K562 (cell line): ENCODE results near the gene UBE2R2. TPM values are rescaled to one million over a fixed set of nuclear protein-coding genes. Genes with fewer than 3 reads are reported as not detected.

ENCODE experiments used
- ATAC-seq: fragments of 200-7000 bp; cut with Tn5 transposase; 3 replicates; pipeline ENCODE4 v1.9.1; 2020; ENCODE audit warnings: moderate library complexity
- BruUV-seq: library from RNA; stranded (reverse); fragments of 400-500 nt; replicated peaks from 2 replicates; lab custom pipeline; 2021; lab: Mats Ljungman, UMichigan
- CTCF ChIA-PET: fragments of 300-600 bp; formaldehyde crosslinking; extraction: SDS; loops from one replicate; lab custom pipeline; 2021; ENCODE audit warnings: low intra/inter-chr PET ratio; lab: Yijun Ruan, JAX
- POLR2A ChIA-PET: fragments of 300-600, 350-650 bp; sonication (Branson Sonifier 250); formaldehyde crosslinking; extraction: SDS; loops from one replicate; lab custom pipeline; 2021; ENCODE audit warnings: antibody characterized with exemption, inconsistent platforms; lab: Yijun Ruan, JAX
- DNase-seq, 4 experiments: peaks; one replicate each; pipeline versions ENCODE4 v3.0.0 to v3.0.0-alpha.2; 2011 to 2018; ENCODE audit warnings: low spot score in 3 of 4, mixed read lengths in 3 of 4; ENCODE audit errors: extremely low read depth in 1 of 4
- FAIRE-seq: peaks from 2 replicates; lab custom pipeline; 2011; peaks lifted over from hg19 to GRCh38; lab: Jason Lieb, UNC
- H2AFZ ChIP-seq: 2 replicates; pipeline ENCODE4 v1.6.0; 2011; ENCODE audit warnings: low read depth, low read length, control low read depth, inconsistent platforms
- H3K27ac ChIP-seq: fragments of 200-600 bp; 3 replicates; pipeline ENCODE4 v1.8.0; 2011; ENCODE audit warnings: low read depth, mild to moderate bottlenecking, control low read depth, inconsistent platforms, low read length, moderate library complexity, mixed read lengths; ENCODE audit errors: extremely low read depth
- H3K27me3 ChIP-seq, 2 experiments: fragments of 300-600 bp in 1 of 2; 2 replicates in 1 of 2; 3 replicates in 1 of 2; pipeline versions ENCODE4 v1.6.0 to v1.8.0; 2011; ENCODE audit warnings: inconsistent platforms in 2 of 2, low read length in 2 of 2, mild to moderate bottlenecking in 1 of 2, mixed read lengths in 1 of 2, moderate library complexity in 1 of 2; ENCODE audit not compliant: control insufficient read depth in 2 of 2, insufficient read depth in 2 of 2
- H3K36me3 ChIP-seq: fragments of 300-600 bp; 3 replicates; pipeline ENCODE4 v1.8.0; 2011; ENCODE audit warnings: mild to moderate bottlenecking, low read length, inconsistent platforms; ENCODE audit not compliant: control insufficient read depth, insufficient read depth
- H3K4me1 ChIP-seq, 2 experiments: fragments of 200-600 bp in 1 of 2; replicated peaks in 1 of 2; 2 replicates in 1 of 2; 3 replicates in 1 of 2; pipeline versions ENCODE4 v1.5.1 to v1.8.0; 2011; ENCODE audit warnings: inconsistent platforms in 2 of 2, low read length in 2 of 2, mild to moderate bottlenecking in 1 of 2, mixed read lengths in 1 of 2, moderate library complexity in 1 of 2; ENCODE audit not compliant: control insufficient read depth in 2 of 2, insufficient read depth in 2 of 2
- H3K4me2 ChIP-seq: 2 replicates; pipeline ENCODE4 v1.6.1; 2011; ENCODE audit warnings: low read length, control low read depth, inconsistent platforms, mixed read lengths; ENCODE audit not compliant: insufficient read depth
- H3K4me3 ChIP-seq: fragments of 200-600 bp; sonication (generic), shearing (Covaris generic); 2 replicates; pipeline ENCODE4 v1.5.1; 2016; ENCODE audit warnings: control low read depth, inconsistent platforms
- H3K79me2 ChIP-seq: fragments of 200-600 bp; 3 replicates; pipeline ENCODE4 v1.8.0; 2011; ENCODE audit warnings: low read length, inconsistent platforms; ENCODE audit not compliant: control insufficient read depth, insufficient read depth
- H3K9ac ChIP-seq, 2 experiments: 2 replicates each; pipeline versions ENCODE4 v1.6.0 to v1.6.1; 2011; ENCODE audit warnings: low read depth in 2 of 2, low read length in 2 of 2, control low read depth in 1 of 2, inconsistent platforms in 1 of 2, mild to moderate bottlenecking in 1 of 2, mixed read lengths in 1 of 2; ENCODE audit not compliant: insufficient read depth in 1 of 2
- H3K9me1 ChIP-seq: one replicate; pipeline ENCODE4 v1.6.0; 2011; ENCODE audit warnings: inconsistent platforms, mild to moderate bottlenecking, low read length, moderate library complexity; ENCODE audit not compliant: control insufficient read depth, insufficient read depth
- H3K9me3 ChIP-seq: replicated peaks from 2 replicates; pipeline ENCODE4 v1.5.1; 2011; ENCODE audit warnings: low read depth, low read length, inconsistent platforms; ENCODE audit not compliant: control insufficient read depth, insufficient read depth
- H4K20me1 ChIP-seq: replicated peaks from 2 replicates; pipeline ENCODE4 v1.6.1; 2011; ENCODE audit warnings: low read length, inconsistent platforms, mixed read lengths; ENCODE audit not compliant: control insufficient read depth, insufficient read depth
- BCL6 ChIP-seq: fragments of 250-450 bp; sonication (Bioruptor Pico); IDR thresholded peaks from 2 replicates; pipeline ENCODE4 v1.4.0; 2020
- BRD9 ChIP-seq: fragments of 450-650 bp; IDR thresholded peaks from 2 replicates; pipeline ENCODE4 v1.6.1; 2018; ENCODE audit warnings: low read depth; ENCODE audit not compliant: partially characterized antibody
- CBX5 ChIP-seq: IDR thresholded peaks from 2 replicates; pipeline ENCODE4 v1.6.1; 2014; ENCODE audit warnings: low read depth, borderline replicate concordance
- FOXA3 ChIP-seq, 2 experiments: fragments of 450-650 bp in 1 of 2; sonication (generic) in 1 of 2; formaldehyde crosslinking; IDR thresholded peaks in 1 of 2; conservative IDR thresholded peaks in 1 of 2; 2 replicates each; pipeline versions ENCODE4 v1.4.0 to v1.8.0; 2020 to 2022; ENCODE audit warnings: mild to moderate bottlenecking in 2 of 2, missing genetic modification reagents in 1 of 2
- JUN ChIP-seq, 2 experiments: sonication (generic) in 1 of 2; formaldehyde crosslinking in 1 of 2; IDR thresholded peaks; 2 replicates each; pipeline versions ENCODE4 v1.6.1 to v1.8.0; 2012 to 2022; ENCODE audit warnings: borderline replicate concordance in 2 of 2, mild to moderate bottlenecking in 2 of 2, improper control_type of control experiment in 1 of 2, low read depth in 1 of 2, low read length in 1 of 2, missing genetic modification reagents in 1 of 2
- MEF2A ChIP-seq: IDR thresholded peaks from 2 replicates; pipeline ENCODE4 v1.6.1; 2011; ENCODE audit warnings: low read depth, mild to moderate bottlenecking, low read length, moderate library complexity; ENCODE audit not compliant: control insufficient read depth
- NFXL1 ChIP-seq: fragments of 450-650 bp; formaldehyde crosslinking; IDR thresholded peaks from 2 replicates; pipeline ENCODE4 v1.4.0; 2021; ENCODE audit warnings: mild to moderate bottlenecking
- PPARD ChIP-seq: fragments of 250-450 bp; sonication (Bioruptor Pico); IDR thresholded peaks from 2 replicates; pipeline ENCODE4 v1.8.0; 2022; ENCODE audit warnings: inconsistent platforms, mild to moderate bottlenecking, moderate library complexity
- RAD51 ChIP-seq: fragments of 450-650 bp; IDR thresholded peaks from 2 replicates; pipeline ENCODE4 v1.7.1; 2016; ENCODE audit warnings: low read depth, mild to moderate bottlenecking, borderline replicate concordance
- U2AF1 ChIP-seq: fragments of 200-400 bp; formaldehyde crosslinking; optimal IDR thresholded peaks from 2 replicates; pipeline ENCODE3; 2017; ENCODE audit warnings: mild to moderate bottlenecking, low read depth, low read length, moderate library complexity
- ZBTB12 ChIP-seq: fragments of 250-450 bp; sonication (Bioruptor Pico); IDR thresholded peaks from 2 replicates; pipeline ENCODE4 v1.4.0; 2020
- ZC3H11A ChIP-seq: IDR thresholded peaks from 2 replicates; pipeline ENCODE4 v1.6.1; 2012; ENCODE audit warnings: low read depth, low read length, improper control_type of control experiment
- WGBS: fragments of 100-300 bp; shearing (Covaris generic); methylation state at CpG from one replicate; pipeline ENCODE4 v1.1.6; 2016; ENCODE audit warnings: low coverage, mixed read lengths; ENCODE audit not compliant: insufficient coverage; ENCODE audit errors: missing lambda C conversion rate; 5-methylcytosine and 5-hydroxymethylcytosine counted together
- in situ Hi-C: fragments of 300-500 bp; cut with MboI; formaldehyde crosslinking; loops from 4 replicates; pipeline ENCODE4 v1.15.0; 2018; ENCODE audit warnings: inconsistent platforms, mixed read lengths
- intact Hi-C: fragments of 100-400 bp; cut with micrococcal nuclease; formaldehyde crosslinking; loops from 2 replicates; pipeline ENCODE4 v1.14.2; 2022
- polyA plus RNA-seq, 8 experiments: library from polyadenylated mRNA; depleted of rRNA in 4 of 8; stranded (reverse) in 5 of 8; unstranded in 3 of 8; fragments of >200 nt; fragmentation: Nextera tagmentation in 2 of 8; fragmentation: Illumina TruSeq in 1 of 8; extraction: Ambion mirVana in 2 of 8; extraction: Trizol in 1 of 8; gene quantifications; 2 replicates each; pipeline versions ENCODE4 v1.2.1 to v1.2.3, GENCODE V29; 2011 to 2014; ENCODE audit warnings: inconsistent platforms in 1 of 8, missing spikeins in 1 of 8
- total RNA-seq, 7 experiments: library from RNA; depleted of rRNA in 6 of 7; stranded (reverse); fragments of >200 nt in 6 of 7; fragmentation: Illumina TruSeq in 2 of 7; extraction: Trizol in 2 of 7; gene quantifications; 2 replicates each; pipeline versions ENCODE4 v1.2.1 to v1.2.3, GENCODE V29; 2011 to 2021; ENCODE audit warnings: low replicate concordance in 1 of 7
- TF ChIP-seq, protein P1 (sequence below): sonication (generic); formaldehyde crosslinking; IDR thresholded peaks from 2 replicates; pipeline ENCODE4 v1.8.0; 2022; ENCODE audit warnings: mild to moderate bottlenecking, missing genetic modification reagents

UBE2R2 gene
- total and polyA plus RNA-seq, 9 of the 15 experiments (the other 6 are each of a cell fraction or from before 2014, with no cell fraction given) = 7.8 to 26.2 (median 11.8) TPM

- BruUV-seq = no TSS peak
- Histone ChIP-seq H3K79me2 (no peaks in the 10 kb centered on the region), H4K20me1 (no peaks in the 10 kb centered on the region), H3K4me3 (no peak overlapping the region), H3K27me3 (no peaks in the 10 kb centered on the region), H3K9me1 (no peaks in the 10 kb centered on the region), H3K36me3 (no peaks in the 10 kb centered on the region), H2AFZ (no peak overlapping the region), H3K4me2 (no peak overlapping the region), H3K4me1 (peaks cover 0 to 10% of the 10 kb centered on the region in 2 experiments; a peak in 3 of 5 replicates), H3K9ac (no peak overlapping the region), H3K9me3 (no peaks in the 10 kb centered on the region)
- POLR2A ChIA-PET = no interaction called here
- CTCF ChIA-PET = no interaction called here
- ATAC-seq (no peak), DNase-seq (no peak), FAIRE-seq (no peak)
- intact Hi-C loops = no loop called here
- in situ Hi-C loops = no loop called here
- 54% methylated on average over 1 of the region's 1 CpG for WGBS
- no peak for TF ChIP-seq CBX5
- TF ChIP-seq U2AF1 = no peak
- TF ChIP-seq ZC3H11A = no peak
- TF ChIP-seq, protein P1, sequence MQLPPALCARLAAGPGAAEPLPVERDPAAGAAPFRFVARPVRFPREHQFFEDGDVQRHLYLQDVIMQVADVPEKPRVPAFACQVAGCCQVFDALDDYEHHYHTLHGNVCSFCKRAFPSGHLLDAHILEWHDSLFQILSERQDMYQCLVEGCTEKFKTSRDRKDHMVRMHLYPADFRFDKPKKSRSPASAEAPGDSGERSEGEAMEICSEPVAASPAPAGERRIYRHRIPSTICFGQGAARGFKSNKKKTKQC (CRISPR knock-in tag) = no peak
- no peak for TF ChIP-seq RAD51
- no peak for TF ChIP-seq MEF2A
- TF ChIP-seq BRD9 = no peak
- no peak for TF ChIP-seq JUN (IDR thresholded peaks at IDR 0.05; ENCODE audit: borderline replicate concordance, low read depth, low read length)
- no peak for TF ChIP-seq JUN (CRISPR knock-in tag; IDR thresholded peaks at IDR 0.05; ENCODE audit: borderline replicate concordance)
- TF ChIP-seq BCL6 = no peak
- no peak for TF ChIP-seq PPARD (CRISPR knock-in tag)
- TF ChIP-seq ZBTB12 (CRISPR knock-in tag) = no peak
- no peak for TF ChIP-seq NFXL1 (CRISPR knock-in tag)
- TF ChIP-seq FOXA3 (CRISPR knock-in tag; conservative IDR thresholded peaks at IDR 0.05 in 1 of 2, IDR thresholded peaks at IDR 0.05 in 1 of 2) = no peak
- TF ChIP-seq, all 486 proteins: peak for 0
- H3K27ac ChIP-seq = no peak overlapping the region
Observed at GRCh38 chr9:33809506-33809905, 7.5 kb upstream of the UBE2R2 start.
